GM18520 (cell line): ENCODE measurements around the gene PPIF.

Experiments
- ATAC-seq: cut with Tn5 transposase; IDR thresholded peaks from one replicate; pipeline ENCODE4 v1.9.1; 2021; ENCODE audit not compliant: unreplicated experiment

Gene PPIF

DNA sequence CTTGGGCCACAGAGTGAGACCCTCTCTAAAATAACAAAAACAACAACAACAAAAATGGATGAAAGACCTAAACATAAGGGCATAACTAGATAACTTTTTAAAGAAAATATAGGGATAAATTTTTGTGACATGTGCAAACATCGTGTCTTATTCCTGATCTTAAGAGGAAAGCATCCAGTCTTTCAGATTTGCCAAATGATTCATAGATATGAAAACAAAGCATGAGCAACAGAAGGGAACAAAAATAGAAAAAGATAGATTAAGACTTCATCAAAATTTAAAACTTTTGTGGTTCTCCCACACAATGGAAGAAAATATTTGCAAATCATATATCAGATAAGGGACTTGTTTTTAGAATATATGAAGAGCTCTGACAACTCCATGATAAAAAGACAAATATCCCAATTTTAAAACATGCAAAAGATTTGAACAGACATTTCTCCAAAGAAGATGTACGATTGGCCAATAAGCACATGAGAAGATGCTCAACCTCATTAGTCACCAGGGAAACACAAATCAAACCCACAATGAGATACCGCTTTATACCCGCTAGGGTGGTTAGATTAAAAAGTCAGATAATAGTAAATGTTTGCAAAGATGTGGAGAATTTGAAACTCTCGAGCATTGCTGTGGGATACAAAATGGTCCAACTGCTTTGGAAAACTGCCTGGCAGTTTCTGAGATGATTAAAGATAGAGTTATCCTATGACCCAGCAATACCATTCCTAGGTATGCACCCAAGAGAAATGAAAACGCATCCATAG is 20.3 kb downstream of the PPIF start:
- ATAC-seq, result no peak

DNA sequence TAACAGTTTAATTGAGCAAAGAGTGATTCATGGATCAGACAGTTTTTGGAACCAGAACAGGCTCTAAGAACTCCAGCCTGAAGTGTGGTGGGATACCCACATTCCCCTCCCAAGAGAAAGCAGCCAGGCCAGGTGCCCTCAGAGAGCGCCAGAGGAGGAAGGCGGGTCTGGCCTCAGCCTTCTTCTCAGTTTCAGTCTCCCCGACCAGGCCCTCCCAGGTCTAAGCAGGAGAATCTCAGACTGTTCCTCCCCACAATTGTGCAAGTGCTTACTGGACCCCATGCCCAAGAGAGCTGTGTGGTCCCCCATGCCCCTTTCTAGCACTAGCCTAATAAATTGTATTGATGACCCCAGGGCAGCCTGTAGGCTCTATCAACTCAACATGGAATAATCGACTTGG is 25.6 kb downstream of the PPIF start:
- ATAC-seq, result no peak

DNA sequence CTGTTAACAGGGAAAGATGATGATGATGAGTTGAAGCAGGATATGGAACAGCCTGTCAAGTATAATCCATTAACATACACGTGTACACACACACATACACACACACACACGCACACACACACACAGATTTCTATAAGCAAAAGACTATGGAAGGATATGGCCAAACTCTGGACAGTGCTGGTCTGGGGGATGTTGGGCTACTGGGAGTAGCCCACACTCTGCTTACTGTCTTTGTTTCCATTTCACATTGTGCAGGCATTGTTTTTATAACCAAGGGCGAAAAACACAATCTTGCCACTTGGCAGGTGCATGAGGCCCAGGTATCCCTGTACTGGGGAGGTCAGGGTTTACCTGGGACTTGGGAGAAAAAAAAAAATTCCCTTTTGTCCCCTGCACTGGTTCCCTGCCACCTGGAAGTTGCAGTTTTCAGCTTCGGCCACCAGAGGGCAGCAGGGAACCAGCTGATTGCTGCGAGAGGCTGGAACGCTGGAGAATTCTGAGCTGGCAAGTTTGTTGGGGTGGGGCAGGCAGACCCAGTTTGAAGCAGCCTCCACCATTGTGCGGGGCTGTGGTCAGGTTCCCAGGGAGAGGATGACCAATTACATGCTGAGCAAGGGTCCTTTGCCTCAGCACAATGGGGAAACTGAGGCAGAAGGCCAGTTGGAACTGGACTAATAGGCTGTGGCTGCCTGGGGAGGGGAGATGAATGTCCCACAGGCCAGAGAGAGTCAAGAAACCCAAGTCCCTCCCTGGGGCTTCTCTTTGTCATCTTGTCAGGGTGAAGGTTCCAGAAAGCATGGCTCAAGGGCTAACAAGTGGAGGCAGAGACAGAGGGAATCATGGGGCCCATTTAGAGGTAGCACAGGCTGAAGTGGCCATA is 27.3 kb downstream of the PPIF start:
- no peak for ATAC-seq

DNA sequence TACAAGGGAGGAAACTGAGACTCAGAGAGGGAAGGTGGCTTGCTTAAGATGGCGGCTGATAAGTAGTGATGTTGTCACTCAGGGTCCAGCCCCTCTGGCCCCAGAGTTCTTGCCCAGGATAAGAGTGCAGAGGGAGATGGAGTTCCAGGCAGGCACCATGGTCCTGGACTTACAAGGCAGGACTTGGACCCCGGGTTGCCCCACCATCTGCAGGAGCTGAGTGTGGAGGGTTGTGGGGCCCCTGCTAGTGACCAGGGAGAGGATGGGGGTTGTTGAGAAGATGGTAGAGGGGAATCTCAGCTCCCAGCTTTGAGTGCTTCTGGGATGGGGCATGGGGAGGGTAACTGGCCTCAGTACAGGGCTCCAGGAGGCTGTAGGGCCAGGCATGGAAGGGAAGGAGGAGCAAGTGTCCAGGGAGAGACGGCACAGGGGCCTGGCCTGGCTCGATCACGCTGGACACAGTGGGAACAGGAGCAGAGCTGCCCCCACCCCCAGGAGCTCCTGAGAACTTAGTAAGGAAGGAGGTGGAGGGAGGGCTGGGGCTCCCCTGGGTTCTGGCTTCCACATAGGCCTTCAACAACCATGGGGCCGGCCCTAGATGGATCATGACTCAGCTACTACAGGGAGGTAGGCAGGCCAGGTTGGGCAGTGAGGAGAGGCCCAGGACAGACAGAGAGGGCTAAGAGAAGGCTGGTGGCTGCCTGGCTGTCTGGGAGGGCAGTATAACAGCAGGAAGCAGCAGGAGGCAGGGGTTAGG is 28.2 kb downstream of the PPIF start:
- ATAC-seq, result no peak

DNA sequence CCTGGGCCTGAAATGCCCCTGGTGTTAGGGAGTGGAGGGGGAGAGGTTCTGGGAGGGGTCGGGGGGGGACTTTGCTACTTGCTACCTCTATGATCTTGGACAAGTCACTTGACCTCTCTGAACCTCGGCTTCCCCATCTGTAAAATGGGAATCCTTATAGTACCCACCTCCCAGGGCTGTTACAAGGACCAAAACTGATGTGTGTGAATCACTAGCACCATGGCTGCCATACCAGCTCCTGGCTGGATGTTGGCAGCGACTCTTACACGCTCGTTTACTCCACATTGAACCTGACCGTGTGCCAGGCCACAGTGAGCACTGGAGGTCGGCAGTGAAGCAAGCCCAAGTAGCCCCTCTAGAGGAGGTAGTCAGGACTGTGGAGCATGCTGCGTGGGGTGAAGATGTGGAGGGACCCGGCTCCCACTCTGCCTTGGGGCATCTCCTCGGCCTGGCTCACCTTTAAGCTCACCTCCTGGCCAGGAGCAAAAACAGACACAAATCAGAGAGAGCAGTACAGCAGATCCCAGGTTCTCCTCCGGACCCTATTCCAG is 28.9 kb downstream of the PPIF start:
- no peak for ATAC-seq

DNA sequence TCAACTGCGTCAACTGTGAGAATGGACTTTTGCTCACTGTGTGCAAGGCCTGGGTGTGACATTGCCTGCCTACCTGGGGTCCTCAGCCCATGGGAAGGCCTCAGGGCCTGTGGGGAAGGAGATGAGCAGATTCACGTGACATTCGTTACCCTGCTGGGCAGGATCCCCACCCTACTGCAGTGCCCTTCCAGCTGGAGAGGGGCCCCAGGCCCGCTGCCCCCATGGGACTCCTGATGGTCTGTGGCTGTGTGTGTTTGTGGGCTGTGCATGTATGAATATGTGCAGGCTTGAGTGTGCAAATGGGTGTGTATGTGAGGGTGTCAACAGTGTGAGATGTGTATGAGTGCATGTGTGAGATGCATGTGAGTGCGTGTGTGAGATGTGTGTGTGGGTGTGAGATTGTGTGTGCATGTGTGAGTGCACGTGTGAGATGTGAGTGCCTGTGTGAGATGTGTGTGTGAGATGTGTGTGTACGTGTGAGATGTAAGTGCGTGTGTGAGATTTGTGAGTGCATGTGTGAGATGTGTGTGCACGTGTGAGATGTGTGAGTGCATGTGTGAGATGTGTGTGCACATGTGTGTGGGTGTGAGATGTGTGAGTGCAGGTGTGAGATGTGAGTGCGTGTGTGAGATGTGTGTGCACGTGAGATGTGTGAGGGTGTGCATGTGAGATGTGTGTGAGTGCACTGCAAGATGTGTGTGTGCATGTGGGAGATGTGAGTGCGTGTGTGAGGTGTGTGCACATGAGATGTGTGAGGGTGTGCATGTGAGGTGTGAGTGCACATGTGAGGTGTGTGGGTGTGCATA is 29.7 kb downstream of the PPIF start:
- ATAC-seq, result no peak

DNA sequence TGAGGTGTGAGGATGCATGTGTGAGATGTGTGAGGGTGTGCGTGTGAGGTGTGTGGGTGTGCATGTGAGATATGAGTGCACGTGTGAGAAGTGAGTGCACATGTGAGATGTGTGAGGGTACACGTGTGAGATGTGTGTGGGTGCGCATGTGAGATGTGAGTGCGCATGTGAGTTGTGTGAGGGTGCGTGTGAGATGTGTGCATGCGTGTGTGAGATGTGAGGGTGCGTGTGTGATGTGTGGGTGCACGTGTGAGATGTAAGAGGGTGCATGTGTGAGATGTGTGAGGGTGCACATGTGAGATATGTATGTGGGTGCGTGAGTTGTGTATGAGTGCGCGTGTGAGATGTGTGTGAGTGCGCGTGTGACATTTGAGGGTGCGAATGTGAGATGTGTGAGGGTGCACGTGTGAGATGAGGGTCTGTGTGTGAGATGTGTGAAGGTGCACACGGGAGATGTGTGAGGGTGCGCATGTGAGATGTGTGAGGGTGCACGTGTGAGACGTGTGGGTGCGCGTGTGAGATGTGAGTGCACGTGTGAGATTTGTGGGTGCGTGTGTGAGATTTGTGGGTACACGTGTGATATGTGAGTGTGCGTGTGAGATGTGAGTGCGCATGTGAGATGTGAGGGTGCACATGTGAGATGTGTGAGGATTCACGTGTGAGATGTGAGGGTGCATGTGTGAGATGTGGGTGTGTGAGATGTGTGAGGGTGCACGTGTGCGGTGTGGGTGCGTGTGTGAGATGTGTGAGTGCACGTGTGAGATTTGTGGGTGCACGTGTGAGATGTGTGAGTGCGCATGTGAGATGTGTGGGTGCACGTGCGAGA is 30.5 kb downstream of the PPIF start:
- no peak for ATAC-seq

DNA sequence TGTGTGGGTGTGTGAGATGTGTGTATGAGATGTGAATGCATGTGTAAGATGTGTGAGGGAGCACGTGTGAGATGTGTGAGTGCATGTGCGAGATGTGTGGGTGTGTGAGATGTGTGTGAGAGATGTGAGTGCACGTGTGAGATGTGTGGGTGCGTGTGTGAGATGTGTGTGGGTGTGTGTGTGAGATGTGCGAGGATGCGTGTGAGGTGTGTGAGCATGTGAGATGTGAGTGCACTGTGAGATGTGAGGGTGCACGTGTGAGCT is 31.0 kb downstream of the PPIF start:
- no peak for ATAC-seq

DNA sequence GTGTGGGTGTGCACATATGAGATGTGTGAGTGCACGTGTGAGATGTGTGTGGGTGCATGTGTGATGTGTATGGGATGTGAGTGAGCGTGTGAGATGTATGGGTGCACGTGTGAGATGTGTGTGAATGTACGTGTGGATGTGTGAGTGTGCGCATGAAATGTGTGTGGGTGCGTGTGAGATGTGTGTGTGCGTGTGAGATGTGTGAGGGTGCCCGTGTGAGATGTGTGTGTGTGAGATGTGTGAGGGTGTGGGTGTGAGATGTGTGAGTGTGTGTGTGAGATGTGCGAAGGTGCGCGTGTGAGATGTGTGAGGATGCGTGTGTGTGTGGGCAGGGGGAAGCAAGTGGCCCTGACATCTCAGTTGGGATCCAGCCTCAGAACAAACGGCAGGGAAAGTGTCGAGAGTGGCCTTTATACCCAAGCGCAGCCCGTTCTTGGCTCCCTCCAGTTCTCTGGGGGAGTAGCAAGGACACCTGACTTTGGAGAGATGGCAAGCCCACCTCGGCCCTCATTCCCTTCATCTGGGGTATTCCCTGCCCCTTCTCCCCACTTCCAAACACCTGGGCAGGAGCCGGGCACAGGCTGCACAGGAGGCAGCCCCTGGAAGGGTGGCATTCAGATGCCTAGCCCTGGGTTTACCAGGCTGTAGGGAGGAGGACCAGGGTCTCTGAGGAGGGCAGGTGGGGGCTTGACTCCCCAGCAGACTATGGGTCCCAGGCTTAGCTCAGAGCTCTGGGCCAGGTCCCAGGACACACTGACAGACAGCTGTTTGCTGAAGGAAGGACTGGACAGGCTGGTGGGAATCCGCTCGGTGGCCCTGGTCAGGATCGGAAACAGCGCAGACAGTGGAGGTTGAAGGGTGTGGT is 31.6 kb downstream of the PPIF start:
- no peak for ATAC-seq

DNA sequence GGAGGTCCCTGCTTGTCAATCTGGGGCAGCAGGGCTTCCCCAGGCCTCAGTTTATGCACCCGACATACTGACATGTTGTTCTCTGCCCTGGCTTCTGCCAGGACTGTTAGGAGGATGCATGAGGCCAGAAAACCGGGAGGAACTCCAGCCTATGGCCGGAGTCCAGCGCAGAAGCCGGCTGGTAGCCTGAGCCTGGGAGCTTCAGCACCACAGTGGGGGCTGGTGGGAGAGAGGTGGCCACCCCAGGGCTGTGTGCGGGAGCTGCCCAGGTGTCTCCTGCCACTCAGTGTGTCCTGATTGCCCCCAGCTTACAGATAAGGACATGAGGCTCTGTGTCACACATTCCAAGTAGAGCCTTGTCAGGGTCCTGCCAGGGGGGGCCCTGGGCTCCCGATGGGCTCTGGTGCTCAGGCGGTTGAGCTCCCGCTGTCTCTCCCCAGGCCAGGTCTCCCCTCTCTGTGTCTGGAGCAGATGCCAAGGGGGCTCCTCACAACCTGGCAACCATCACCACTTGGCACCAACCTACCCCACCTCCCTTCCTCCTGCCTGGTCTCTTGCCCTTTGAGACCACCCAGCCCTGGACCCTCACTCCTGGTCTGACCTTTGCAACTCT is 32.3 kb downstream of the PPIF start:
- ATAC-seq, result no peak

DNA sequence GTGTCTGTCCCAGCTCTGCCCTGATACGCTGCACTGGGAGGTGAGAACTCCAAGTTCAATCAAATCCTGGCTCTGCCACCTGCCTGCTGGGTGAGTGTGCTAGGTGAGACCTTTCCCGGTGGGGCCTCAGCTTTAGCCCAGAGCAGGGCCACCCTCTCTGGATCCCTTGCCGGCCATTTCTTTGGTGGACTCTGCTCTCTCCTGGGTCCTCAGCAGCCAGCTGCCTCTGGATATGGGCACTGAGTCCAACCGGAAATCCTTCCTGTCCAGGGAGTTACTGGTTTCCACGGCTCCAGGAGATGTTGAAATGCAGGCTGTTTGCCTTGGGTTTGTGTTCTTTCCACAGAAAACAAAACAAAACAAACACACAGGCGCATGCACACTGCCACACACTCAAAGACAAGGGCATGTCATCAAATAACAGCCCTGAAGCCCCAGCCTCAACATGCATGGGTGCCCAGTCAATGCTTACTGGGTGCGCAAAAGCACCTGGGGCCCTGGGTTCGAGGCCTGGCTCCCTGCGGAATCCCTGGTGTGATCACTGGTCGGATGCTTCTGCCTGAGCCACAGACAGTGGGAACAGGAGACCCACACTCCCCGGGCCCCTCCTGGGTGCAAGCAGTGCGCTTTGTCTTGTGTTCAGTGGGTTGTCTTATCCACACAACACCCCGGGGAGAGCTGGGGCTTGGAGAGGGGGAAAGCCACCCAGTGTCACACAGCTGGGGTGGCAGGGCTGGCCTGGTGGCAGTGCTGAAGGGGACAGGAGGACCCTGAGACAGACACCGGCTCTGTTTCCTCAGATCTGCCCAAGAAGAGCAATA is 33.1 kb downstream of the PPIF start:
- no peak for ATAC-seq

DNA sequence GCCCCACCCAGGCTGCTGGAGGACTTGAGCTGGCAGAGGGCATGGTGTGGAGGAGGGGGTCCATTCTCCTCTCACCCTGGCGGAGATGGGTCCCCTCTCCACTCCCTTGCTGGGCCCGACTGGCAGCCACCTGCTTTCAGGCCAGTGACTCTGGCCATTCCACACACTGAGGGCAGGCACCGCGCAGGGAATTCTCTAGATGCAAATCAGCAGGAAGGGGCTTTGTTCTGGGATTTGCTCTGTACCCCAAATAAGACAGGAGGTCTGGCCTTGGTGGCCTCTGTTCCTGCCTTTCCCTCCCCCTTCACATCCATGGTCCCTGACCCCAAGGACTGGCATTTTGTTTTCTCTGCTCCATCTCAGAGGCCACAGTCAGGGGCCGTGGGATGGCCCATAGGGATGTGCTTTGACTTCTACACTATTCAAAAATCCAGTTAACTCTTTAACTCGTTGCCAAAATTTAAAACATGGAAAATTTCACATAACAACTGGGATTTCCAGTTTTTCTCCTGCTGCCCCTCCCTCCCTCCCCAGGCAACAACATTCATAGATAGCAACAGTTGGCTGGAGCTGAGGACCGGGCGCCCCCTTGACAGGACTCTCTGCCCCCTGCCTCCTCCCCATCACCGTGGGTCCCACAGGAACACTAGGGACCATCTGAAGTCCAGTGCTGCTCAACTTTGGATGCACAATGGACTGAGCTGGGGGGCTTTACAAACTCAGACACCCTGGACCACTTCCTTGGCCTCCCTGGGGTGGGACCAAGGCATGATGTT is 33.9 kb downstream of the PPIF start:
- no peak for ATAC-seq

DNA sequence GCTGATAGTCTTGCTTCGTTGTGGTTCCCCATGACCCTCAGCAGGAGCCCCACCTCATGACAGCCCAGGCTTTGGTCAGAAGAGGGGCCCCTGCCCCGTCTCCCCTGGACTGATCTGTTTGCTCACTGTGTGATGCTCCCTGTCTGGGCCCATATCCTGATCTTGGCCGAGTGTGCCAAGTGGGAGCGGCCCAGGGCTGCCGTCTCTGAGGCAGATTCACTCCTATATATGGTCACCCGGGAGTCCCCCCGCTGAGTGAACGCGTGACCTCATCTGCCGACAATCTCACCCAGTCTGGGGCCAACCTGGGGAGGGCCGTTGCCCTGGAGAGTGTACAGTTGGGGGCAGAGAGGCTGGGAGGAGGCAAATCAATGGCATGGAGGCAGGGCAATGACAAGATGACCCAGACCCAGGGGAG is 34.5 kb downstream of the PPIF start:
- no peak for ATAC-seq

DNA sequence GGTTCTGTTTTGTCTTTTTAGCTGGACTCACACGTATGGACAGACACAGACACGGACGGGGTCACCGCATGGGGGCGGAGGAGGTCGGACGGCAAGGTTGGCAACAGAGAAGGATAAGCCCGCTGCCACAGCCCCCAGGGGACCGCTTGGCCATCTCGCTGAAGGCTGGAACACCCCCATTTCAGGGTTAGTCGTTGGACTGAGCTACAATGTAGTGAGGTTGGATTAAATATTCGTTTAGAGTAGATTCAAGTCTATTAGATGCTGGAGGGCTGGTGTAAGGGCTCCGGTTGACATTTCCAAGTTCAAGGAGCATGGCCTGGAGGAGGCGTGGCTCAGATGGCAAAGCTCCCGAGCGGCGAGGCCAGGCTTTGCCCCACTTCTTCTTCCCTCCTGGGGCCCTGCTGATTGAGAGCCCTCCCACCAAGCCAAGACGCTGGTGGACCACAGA is 35.2 kb downstream of the PPIF start:
- ATAC-seq, result no peak

DNA sequence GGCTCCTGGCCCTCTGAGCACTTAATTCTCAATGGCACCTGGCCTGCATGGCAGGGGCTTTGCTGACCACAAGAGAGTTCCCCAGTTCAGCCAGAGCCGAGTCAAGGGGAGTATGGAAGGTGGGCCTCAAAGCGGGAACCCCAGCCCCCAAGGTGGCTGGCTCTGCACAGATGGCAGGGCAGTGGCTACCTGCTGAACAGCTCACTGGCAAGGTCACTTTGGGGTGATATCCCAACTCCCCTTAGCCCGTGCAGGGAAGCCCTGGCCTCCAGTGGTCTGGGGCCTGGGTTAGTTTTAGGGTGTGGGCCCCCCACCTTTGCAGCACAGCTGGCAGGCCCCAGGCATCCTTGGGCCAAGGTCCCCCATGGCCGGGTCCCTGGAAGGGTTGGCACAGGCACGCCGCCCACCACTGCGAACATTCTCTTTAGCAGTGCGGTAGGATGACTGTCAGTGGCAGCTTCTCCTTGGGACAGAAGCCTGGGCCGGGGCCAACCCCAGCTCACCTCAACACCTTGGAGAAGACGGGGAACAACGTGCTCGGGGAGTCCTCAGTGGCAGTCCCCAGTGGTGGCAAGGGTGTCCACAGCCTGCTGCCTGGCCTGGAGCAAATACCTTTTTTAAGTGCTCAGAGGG is 36.8 kb downstream of the PPIF start:
- no peak for ATAC-seq

DNA sequence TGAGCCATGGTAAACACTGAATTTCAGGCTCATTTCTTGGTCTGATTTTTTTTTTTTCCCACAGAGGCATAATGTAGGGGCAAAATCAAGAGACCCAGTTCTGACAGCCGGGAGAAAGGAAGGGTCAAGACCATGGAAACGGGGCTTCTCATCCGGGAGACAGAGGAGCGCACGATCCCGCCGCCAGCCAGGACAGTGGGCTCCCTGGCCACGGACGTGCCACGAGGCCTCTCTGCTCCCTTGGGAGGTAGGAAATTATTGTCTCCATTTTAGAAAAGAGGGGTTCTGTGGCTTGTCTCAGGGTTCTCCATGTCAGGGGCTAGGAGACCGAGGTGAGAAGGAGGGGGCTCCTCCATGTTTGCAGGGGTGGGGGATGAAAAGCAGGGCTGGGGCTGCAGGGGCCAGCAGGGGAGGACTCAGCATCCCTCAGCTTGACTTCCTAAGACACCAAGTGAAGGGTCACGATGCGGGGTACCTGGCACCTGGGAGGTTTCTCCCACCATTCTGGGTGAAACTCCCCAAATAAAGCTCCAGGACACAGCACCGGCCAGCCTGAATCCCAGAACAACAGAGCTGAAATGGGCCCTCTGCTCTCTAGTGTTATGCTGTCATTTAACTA is 37.6 kb downstream of the PPIF start:
- ATAC-seq, result no peak
